ENCODE results near the gene RELT. TPM values are rescaled to one million over a fixed set of nuclear protein-coding genes. Genes with fewer than 3 reads are reported as not detected.
A peak's percentile ranks its signal among the peaks of the same experiment; 100 is the strongest.

RELT gene, protein sequence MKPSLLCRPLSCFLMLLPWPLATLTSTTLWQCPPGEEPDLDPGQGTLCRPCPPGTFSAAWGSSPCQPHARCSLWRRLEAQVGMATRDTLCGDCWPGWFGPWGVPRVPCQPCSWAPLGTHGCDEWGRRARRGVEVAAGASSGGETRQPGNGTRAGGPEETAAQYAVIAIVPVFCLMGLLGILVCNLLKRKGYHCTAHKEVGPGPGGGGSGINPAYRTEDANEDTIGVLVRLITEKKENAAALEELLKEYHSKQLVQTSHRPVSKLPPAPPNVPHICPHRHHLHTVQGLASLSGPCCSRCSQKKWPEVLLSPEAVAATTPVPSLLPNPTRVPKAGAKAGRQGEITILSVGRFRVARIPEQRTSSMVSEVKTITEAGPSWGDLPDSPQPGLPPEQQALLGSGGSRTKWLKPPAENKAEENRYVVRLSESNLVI
- total RNA-seq (2014; rRNA removed; shearing (Covaris generic)) (16.6 and 21.5 TPM in 2 replicates), total RNA-seq (2022) (24.7 and 30.8 TPM in 2 replicates), Bru-seq, nascent RNA (percentile 62 among the genes with signal in this experiment), BruChase-seq, experiment 1, labeled RNA remaining after a 6-hour chase (percentile 70 among the genes with signal in this experiment), BruChase-seq, experiment 2, labeled RNA remaining after a 2-hour chase (percentile 77 among the genes with signal in this experiment)
- long read RNA-seq, full-length matches to known transcripts, result 19 of 50 reads
- long read RNA-seq, partial matches to known transcripts, result 9 of 50 reads
- long read RNA-seq, other reads (novel, unspliced or antisense), result 22 of 50 reads

DNA sequence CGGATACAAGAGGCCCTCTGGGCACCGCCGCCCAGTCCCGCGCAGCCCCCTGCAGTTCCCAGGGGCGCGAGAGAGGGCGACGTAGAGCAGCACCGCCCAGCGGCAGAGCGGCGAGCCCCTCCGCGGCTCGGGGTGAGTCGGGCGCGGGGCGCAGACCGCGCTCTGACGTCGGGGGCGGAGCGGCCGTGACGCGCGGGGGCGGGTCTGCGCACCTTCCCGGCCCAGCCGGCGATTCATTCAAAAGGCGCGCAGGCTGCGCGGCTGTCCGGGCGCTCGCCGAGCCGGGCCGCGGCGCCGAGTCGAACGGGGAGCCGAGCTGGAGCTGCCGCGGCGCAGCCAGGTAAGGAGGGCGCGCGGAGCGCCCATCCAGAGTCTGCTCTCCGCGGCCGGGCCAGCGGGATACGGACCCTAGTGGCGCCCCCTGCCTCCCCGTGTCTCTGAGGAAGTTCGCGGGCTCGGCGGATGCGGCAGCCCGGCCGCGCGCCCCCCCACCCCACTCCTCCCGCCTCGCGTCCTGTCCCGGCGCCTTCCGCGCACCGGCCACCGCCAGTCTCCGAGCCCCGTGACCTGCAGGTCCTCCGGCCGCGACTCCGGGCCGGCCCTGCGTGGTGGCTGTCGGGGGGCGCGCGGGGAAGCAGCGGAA, at the start of gene RELT:
Gene RELT, plus strand, starts transcription at position 240 of the 643 bp plus-strand sequence. CDS start 12,738 bp downstream, outside the sequence.
- peak within 1 kb of the TSS; percentile 63 for H3K27ac ChIP-seq (ENCODE audit: low read depth, low read length, poor library complexity, severe bottlenecking)
- H3K9me3 ChIP-seq (ENCODE audit: low read length), result no peaks in the 10 kb centered on the region
- peaks cover 47% of the 10 kb centered on the region for H3K79me2 ChIP-seq (ENCODE audit: insufficient read depth, low read depth, low read length)
- ChIA-PET CTCF (ENCODE audit: unreplicated experiment) (interaction anchor here (1.0 kb wide), 1 partner anchor 10 kb away, joined by 4 read pairs; no protein-coding TSS in a partner anchor), POLR2A (no interaction called here)
- H4K20me1 ChIP-seq (ENCODE audit: insufficient read depth, low read length), result peaks cover 20% of the 10 kb centered on the region
- H3K4me2 ChIP-seq (ENCODE audit: low read length), result peak within 1 kb of the TSS; percentile 87
- peak within 1 kb of the TSS; percentile 76; the same call in 1 of the 2 replicates for H2AFZ ChIP-seq (ENCODE audit: low read length)
- DNase-seq (ENCODE audit: low spot score), result peak; percentile 95
- peaks cover 62% of the 10 kb centered on the region for H3K4me1 ChIP-seq (ENCODE audit: insufficient read depth, low read length, poor library complexity, severe bottlenecking)
- H3K9me2 ChIP-seq (ENCODE audit: insufficient read depth, low read length), result no peaks in the 10 kb centered on the region
- peaks cover 13% of the 10 kb centered on the region; the same call in 1 of the 2 replicates for H3K36me3 ChIP-seq (ENCODE audit: insufficient read depth, low read length)
- H3K4me3 ChIP-seq (ENCODE audit: low read depth, low read length, poor library complexity, severe bottlenecking), result peak within 1 kb of the TSS; percentile 98
- TF ChIP-seq EZH2phosphoT487 (IDR thresholded peaks at IDR 0.05; ENCODE audit: borderline replicate concordance, low read depth, low read length), result no peak
- TF ChIP-seq, protein P1, sequence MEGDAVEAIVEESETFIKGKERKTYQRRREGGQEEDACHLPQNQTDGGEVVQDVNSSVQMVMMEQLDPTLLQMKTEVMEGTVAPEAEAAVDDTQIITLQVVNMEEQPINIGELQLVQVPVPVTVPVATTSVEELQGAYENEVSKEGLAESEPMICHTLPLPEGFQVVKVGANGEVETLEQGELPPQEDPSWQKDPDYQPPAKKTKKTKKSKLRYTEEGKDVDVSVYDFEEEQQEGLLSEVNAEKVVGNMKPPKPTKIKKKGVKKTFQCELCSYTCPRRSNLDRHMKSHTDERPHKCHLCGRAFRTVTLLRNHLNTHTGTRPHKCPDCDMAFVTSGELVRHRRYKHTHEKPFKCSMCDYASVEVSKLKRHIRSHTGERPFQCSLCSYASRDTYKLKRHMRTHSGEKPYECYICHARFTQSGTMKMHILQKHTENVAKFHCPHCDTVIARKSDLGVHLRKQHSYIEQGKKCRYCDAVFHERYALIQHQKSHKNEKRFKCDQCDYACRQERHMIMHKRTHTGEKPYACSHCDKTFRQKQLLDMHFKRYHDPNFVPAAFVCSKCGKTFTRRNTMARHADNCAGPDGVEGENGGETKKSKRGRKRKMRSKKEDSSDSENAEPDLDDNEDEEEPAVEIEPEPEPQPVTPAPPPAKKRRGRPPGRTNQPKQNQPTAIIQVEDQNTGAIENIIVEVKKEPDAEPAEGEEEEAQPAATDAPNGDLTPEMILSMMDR (conservative IDR thresholded peaks at IDR 0.05; ENCODE audit: low read length), result peak; percentile 88
- BruUV-seq (replicated peaks), result no TSS peak
- intact Hi-C loops (cut with micrococcal nuclease; ENCODE audit: unreplicated experiment), result loop anchor here (1.0 to 2.0 kb wide), 2 partner anchors 9 to 17 kb away; no protein-coding TSS in a partner anchor

DNA sequence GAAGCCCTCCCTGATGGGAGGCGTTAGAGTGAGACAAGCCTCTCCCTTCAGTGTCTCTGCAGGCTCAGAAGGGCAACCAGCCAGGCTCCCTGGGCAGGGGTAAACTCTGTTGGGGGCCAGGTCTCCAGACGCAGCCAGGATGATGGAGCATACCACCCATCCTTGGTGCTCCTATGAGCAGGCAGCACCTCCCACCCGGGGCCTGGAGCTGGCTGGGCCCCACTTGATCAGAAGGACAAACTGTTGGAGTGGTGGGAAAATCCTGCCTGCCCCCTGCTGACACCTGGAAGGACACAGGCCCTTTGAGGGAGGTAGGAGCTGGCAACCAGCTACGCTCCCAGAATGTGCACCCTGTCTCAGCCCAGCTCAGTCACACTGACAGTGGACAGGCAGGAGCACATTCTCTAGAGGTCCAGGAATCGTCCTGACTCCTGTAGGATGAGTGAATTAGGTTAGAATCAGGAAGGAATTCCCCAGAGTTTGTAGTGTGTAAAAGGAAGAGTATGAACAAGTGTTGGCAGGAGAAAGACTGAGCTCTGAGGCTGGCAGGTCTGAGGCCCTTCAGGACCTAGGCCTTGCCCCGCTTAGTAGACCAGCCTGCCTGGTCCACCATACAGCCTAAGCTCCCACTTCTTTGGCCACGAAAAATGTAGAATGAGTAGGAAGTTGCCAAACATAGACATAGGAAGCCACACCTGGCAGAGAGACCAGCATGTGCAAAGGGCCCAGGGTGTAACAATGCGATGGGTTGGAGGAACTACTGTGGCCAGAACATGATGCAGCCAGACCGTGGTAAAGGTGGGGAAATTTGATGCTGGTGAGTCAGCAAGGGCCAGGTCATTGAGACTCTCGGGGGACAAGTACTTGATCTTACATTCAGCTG, 49.0 kb upstream of the RELT start:
- Histone ChIP-seq H3K4me3 (ENCODE audit: low read depth, low read length, poor library complexity, severe bottlenecking) (no peak overlapping the region), H3K9me2 (ENCODE audit: insufficient read depth, low read length) (no peaks in the 10 kb centered on the region), H3K9me3 (ENCODE audit: low read length) (no peaks in the 10 kb centered on the region), H3K4me2 (ENCODE audit: low read length) (no peak overlapping the region), H3K36me3 (ENCODE audit: insufficient read depth, low read length) (no peaks in the 10 kb centered on the region), H4K20me1 (ENCODE audit: insufficient read depth, low read length) (no peaks in the 10 kb centered on the region), H2AFZ (ENCODE audit: low read length) (no peak overlapping the region), H3K4me1 (ENCODE audit: insufficient read depth, low read length, poor library complexity, severe bottlenecking) (peaks cover 30% of the 10 kb centered on the region), H3K27ac (ENCODE audit: low read depth, low read length, poor library complexity, severe bottlenecking) (no peak overlapping the region), H3K79me2 (ENCODE audit: insufficient read depth, low read depth, low read length) (no peaks in the 10 kb centered on the region)
- TF ChIP-seq, protein P1 (conservative IDR thresholded peaks at IDR 0.05; ENCODE audit: low read length), result no peak
- TF ChIP-seq EZH2phosphoT487 (IDR thresholded peaks at IDR 0.05; ENCODE audit: borderline replicate concordance, low read depth, low read length), result no peak
- DNase-seq (ENCODE audit: low spot score), result no peak
- no TSS peak for BruUV-seq (replicated peaks)
- intact Hi-C loops (cut with micrococcal nuclease; ENCODE audit: unreplicated experiment), result no loop called here
- ChIA-PET CTCF (ENCODE audit: unreplicated experiment) (interaction anchor here (0.6 kb wide), 1 partner anchor 9 kb away, joined by 3 read pairs; no protein-coding TSS in a partner anchor), POLR2A (no interaction called here)
